Thoracic aorta (tissue), 2 donors: ENCODE measurements around the gene FAM53A. TPM values are rescaled to one million over a fixed set of nuclear protein-coding genes. Genes with fewer than 3 reads are reported as not detected.
A peak's percentile ranks its signal among the peaks of the same experiment; 100 is the strongest.

Experiments used
- ATAC-seq: fragments of 150-250 bp; one replicate; pipeline ENCODE4 v1.8.0; 2017; ENCODE audit warnings: low read depth; ENCODE audit not compliant: insufficient number of reproducible peaks, low FRiP score
- DNase-seq: peaks from one replicate; pipeline ENCODE4 v3.0.0-alpha.2; 2020; ENCODE audit warnings: low spot score
- H3K27ac ChIP-seq, 2 donors: fragments of 200-600 bp; sonication (generic); 1 replicate in 1 of 2; 2 replicates in 1 of 2; pipeline ENCODE4 v1.5.1; 2016; ENCODE audit warnings: mild to moderate bottlenecking in 2 of 2, moderate library complexity in 2 of 2
- H3K27me3 ChIP-seq: fragments of 200-600 bp; sonication (generic); replicated peaks from 2 replicates; pipeline ENCODE4 v1.6.0; 2016; ENCODE audit warnings: mild to moderate bottlenecking; ENCODE audit not compliant: insufficient read depth
- H3K36me3 ChIP-seq: fragments of 200-600 bp; sonication (generic); one replicate; pipeline ENCODE4 v1.5.1; 2016
- H3K4me1 ChIP-seq, 2 donors: fragments of 200-600 bp; sonication (generic); 1 replicate in 1 of 2; 2 replicates in 1 of 2; pipeline versions ENCODE4 v1.5.1 to v1.6.0; 2016; ENCODE audit warnings: low read depth in 2 of 2, mild to moderate bottlenecking in 1 of 2; ENCODE audit not compliant: control insufficient read depth in 1 of 2
- H3K4me3 ChIP-seq: fragments of 200-600 bp; sonication (generic); 2 replicates; pipeline ENCODE4 v1.5.1; 2016; ENCODE audit warnings: mild to moderate bottlenecking
- H3K9me3 ChIP-seq: fragments of 200-600 bp; sonication (generic); 2 replicates; pipeline ENCODE4 v1.5.1; 2016
- total RNA-seq, 2 donors: library from RNA; depleted of rRNA; stranded (reverse); fragments of >200 nt; gene quantifications; one replicate each; pipeline versions ENCODE4 v1.1.0 to v1.2.3, GENCODE V29; 2016
- TF ChIP-seq, protein P1 (sequence below): fragments of 200-600 bp; sonication (generic); IDR thresholded peaks from one replicate; pipeline ENCODE4 v1.5.1; 2019; ENCODE audit warnings: antibody characterized with exemption

Gene FAM53A
- total RNA-seq, 2 donors from 2014 or later = 5.1 to 10.9 TPM

DNA sequence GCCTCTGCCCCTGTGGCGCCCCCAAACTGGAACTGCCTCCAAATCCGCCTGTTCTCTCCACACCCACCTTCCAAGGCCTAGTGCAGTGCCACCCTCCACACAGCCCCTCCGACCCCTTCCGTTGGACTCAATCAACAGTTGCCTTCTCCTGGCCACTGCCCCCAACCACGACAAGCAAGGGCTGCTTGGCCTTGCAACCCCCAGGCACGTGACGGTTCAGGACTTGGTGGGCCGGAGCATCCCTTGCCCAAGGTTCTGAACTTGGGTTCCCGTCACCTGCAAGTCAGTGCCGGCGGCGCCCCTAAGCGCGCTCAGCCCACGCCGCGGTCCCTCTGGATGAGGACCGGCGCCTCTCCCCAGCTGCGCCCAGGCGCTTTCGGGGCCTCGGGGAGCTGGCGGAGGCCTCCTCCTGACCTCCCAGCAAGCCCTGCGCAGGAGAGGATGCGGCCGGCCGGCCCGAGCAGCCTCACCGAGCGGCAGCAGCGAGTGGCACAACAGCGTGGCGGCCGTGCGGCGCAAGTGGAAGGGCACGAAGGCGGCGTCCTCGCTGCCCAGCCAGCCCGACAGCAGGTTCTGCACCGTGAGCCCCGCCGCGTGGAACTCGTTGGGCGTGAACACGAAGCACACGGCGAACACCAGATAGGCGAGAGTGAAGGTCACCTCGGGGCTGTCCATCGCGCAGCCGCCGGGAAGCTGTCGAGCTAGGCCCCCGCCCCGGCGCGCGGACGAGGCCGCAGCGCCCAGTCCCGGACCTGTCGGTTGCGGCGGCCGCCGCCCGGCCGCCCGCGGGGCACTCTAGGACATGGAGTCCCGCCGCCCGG, 36.3 kb upstream of the FAM53A start:
- ATAC-seq = no peak
- H3K36me3 ChIP-seq = peaks cover 12% of the 10 kb centered on the region
- DNase-seq = no peak
- H3K9me3 ChIP-seq = no peaks in the 10 kb centered on the region
- TF ChIP-seq, protein P1, sequence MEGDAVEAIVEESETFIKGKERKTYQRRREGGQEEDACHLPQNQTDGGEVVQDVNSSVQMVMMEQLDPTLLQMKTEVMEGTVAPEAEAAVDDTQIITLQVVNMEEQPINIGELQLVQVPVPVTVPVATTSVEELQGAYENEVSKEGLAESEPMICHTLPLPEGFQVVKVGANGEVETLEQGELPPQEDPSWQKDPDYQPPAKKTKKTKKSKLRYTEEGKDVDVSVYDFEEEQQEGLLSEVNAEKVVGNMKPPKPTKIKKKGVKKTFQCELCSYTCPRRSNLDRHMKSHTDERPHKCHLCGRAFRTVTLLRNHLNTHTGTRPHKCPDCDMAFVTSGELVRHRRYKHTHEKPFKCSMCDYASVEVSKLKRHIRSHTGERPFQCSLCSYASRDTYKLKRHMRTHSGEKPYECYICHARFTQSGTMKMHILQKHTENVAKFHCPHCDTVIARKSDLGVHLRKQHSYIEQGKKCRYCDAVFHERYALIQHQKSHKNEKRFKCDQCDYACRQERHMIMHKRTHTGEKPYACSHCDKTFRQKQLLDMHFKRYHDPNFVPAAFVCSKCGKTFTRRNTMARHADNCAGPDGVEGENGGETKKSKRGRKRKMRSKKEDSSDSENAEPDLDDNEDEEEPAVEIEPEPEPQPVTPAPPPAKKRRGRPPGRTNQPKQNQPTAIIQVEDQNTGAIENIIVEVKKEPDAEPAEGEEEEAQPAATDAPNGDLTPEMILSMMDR = no peak
- peak overlapping the region; percentile 92 to 95 for H3K27ac ChIP-seq
- H3K27me3 ChIP-seq = no peaks in the 10 kb centered on the region
- peak overlapping the region; percentile 73 for H3K4me3 ChIP-seq
- peaks cover 14 to 29% of the 10 kb centered on the region in 2 donors for H3K4me1 ChIP-seq

GRCh38 chr4:1718095-1718850, 34.2 kb upstream of the FAM53A start:
- Histone ChIP-seq H3K4me1 (peaks cover 16 to 35% of the 10 kb centered on the region in 2 donors), H3K27me3 (no peaks in the 10 kb centered on the region), H3K27ac (no peak overlapping the region), H3K36me3 (peaks cover 12% of the 10 kb centered on the region), H3K4me3 (no peak overlapping the region), H3K9me3 (no peaks in the 10 kb centered on the region)
- DNase-seq (no peak), ATAC-seq (no peak)
- TF ChIP-seq, protein P1 = no peak

DNA sequence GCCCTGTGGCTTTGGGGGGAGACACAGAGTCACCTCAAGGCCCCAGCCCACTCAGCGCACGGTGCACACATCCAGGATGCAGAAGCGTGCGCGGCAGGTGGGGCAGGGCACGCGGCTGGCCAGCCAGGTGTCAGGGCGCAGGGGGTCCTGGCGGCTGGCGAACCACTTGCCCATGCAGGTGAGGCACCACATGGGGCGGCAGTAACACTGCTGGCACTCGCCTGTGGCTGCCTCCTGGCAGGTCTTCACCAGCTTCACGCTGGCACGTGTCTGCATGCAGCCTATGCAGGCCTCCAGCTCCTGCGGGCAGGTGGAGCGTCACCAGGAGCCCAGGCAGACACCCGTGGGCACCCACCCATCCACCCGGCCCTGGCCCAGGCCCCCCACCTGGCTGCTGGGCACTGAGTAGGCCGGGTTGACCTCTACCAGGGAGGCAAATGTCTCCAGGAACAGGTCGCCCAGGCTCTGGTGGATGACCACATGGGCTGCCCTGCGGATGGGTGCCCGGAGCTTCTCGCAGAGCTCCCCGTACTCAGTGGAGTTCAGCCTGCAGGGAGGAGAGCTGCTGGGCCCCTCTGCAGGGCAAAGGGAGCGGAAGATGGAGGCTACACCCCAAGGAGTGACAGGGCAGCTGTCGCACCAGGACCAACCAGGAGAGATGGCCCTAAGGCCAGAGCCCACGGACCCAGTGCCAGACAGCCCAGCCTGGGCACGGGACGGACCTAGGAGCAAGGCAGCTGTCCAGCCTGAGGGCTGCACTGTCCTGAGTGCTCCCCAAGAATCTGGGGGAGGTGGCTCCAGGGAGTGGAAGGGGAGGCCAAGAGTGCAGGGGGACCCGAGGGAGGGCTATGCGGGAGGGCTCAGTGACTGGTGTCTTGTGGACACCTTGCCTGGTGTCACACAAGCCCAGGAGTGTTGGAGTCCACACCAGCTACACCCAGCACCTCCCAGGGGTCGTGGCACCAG, 33.3 kb upstream of the FAM53A start:
- no peak overlapping the region for H3K27ac ChIP-seq
- no peak overlapping the region for H3K4me3 ChIP-seq
- DNase-seq (no peak), ATAC-seq (no peak)
- peaks cover 12% of the 10 kb centered on the region for H3K36me3 ChIP-seq
- H3K4me1 ChIP-seq = peaks cover 11 to 32% of the 10 kb centered on the region in 2 donors
- no peaks in the 10 kb centered on the region for H3K27me3 ChIP-seq
- H3K9me3 ChIP-seq = no peaks in the 10 kb centered on the region
- TF ChIP-seq, protein P1 = no peak

DNA sequence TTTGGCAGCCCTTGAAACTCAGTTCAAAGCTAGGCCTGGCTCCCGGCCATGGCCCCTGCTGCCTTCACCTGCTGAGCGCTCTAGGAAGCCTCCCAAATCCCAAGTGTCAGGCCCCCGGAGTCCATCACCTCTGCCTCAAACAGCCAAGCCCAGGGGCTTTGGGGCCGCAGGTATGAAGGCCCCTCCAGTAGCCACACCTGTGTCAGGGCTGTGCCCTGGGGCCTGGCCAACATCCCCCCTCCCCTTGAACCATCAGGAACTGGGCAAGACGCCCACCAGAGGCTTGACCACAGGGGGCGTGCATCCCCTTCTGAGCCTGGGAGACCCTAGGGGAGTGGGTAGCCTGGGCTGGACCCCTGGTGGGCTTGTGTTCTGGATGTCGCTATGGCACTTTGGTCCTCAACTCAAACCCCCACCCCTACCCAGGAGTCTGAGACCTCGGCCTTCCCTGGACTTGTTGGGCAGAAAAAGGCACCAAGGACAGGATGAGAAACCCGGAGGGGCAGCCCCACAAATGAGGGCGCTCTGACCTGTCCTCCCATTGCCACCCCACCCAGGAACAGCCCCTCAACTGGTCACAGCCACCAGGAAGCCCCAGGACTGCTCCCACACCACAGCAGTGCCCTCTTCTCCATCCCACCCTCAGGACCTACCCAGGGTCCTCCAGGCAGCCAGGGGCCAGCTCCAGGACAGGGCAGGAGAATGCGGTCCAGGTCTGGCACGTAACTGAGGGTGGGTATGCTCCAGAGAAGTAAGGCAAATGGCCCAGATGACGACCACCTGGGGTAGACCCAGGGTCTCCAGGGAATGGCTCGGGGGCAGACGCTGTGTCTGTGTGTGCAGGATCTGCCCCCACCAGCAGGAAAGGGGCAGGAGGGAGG, 32.2 kb upstream of the FAM53A start:
- Histone ChIP-seq H3K4me1 (peaks cover 11 to 23% of the 10 kb centered on the region in 2 donors), H3K27ac (no peak overlapping the region)

More for the DNA sequence above, 32.2 kb upstream of the FAM53A start:
- Histone ChIP-seq H3K9me3 (no peaks in the 10 kb centered on the region), H3K4me3 (no peak overlapping the region), H3K27me3 (no peaks in the 10 kb centered on the region), H3K36me3 (peaks cover 12% of the 10 kb centered on the region)
- TF ChIP-seq, protein P1 = no peak
- DNase-seq (no peak), ATAC-seq (no peak)
